SK-MEL-5 (cell line): Measurements from ENCODE around the gene ZMAT3. TPM values are rescaled to one million over a fixed set of nuclear protein-coding genes. Genes with fewer than 3 reads are reported as not detected.
"Not testable (repeated sequence)": the region's sequence is repeated elsewhere in the genome, so short reads cannot be mapped to it uniquely, and the experiment has no call there.

Experiments used
- DNase-seq: peaks from one replicate; pipeline ENCODE4 v3.0.0-alpha.2; 2016; ENCODE audit warnings: low read depth, low spot score
- in situ Hi-C: cut with HindIII; loops from 2 replicates; pipeline ENCODE4 v1.10.0; 2016; ENCODE audit warnings: low sequenced_read_pairs, high pct_unique_total_duplicates, low pct_unique_long_range_greater_than_20kb
- polyA plus RNA-seq, 2 experiments: library from polyadenylated mRNA; depleted of rRNA; stranded (reverse); fragments of >200 nt; gene quantifications; 2 replicates each; pipeline ENCODE4 v1.2.3, GENCODE V29; 2015
- total RNA-seq: library from RNA; depleted of rRNA; stranded (reverse); fragments of >200 nt; shearing (Covaris generic); gene quantifications from 2 replicates; pipeline ENCODE4 v1.2.3, GENCODE V29; 2014; rRNA removed

Gene ZMAT3, protein sequence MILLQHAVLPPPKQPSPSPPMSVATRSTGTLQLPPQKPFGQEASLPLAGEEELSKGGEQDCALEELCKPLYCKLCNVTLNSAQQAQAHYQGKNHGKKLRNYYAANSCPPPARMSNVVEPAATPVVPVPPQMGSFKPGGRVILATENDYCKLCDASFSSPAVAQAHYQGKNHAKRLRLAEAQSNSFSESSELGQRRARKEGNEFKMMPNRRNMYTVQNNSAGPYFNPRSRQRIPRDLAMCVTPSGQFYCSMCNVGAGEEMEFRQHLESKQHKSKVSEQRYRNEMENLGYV
- total RNA-seq = 12.2 and 13.2 TPM in 2 replicates
- polyA plus RNA-seq (2015; cell fraction: cytosol; rRNA removed) = 24.2 and 36.7 TPM in 2 replicates
- polyA plus RNA-seq (2015; cell fraction: nucleus; rRNA removed) = 9.9 and 13.8 TPM in 2 replicates

GRCh38 chr3:179071323-179072099, at the start of gene ZMAT3:
TSS of gene ZMAT3 (minus strand) at chr3:179071809. CDS start at chr3:179067752, 4,057 bp downstream.
- in situ Hi-C loops = no loop called here
- DNase-seq = peak; percentile 83

- DNase-seq = no peak
- in situ Hi-C loops = no loop called here
Observed at GRCh38 chr3:179116816-179117215, 45.2 kb upstream of the ZMAT3 start.

DNA sequence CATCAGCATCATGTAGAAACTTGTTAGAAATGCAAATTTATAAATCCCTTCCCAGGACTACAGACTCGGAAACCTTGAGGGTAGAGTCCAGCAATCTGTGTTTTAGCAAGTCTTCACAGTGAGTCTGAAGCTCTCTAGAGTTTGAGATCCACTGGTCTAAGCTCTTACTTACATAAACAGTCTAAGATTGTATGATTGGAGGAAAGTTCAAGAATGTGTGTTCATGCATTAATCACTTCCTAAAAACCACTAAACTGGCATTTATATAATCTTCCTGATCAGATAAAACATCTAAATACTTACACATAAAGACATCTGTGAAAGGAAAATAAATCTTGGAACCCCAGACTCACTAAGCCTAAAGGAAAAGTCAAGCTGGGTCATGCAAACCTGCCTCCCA, 43.8 kb upstream of the ZMAT3 start:
- DNase-seq, in situ Hi-C loops: not testable (repeated sequence)

GRCh38 chr3:179113903-179114302, 42.3 kb upstream of the ZMAT3 start:
- no peak for DNase-seq
- in situ Hi-C loops = no loop called here

DNA sequence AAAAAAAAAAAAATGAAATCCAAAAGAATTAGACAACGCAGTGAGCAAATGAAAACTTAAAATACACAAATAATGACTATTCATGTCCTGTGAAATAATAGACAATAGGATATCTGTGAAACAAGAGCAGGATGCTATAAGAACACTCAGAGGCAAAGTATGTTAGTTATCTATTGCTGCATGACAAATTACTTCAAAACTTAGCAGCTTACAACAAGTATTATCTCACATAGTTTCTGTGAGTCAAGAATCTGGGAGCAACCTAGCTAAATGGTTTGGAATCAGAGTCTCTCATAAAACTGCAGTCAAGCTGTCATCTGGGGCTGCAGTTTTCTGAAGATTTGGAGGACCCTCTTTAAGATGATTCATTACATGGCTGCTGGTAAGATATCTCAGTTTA, 36.5 kb upstream of the ZMAT3 start:
- DNase-seq = no peak
- in situ Hi-C loops = no loop called here

- in situ Hi-C loops = no loop called here
- DNase-seq = no peak
Observed at GRCh38 chr3:179107617-179108016, 36.0 kb upstream of the ZMAT3 start.

DNA sequence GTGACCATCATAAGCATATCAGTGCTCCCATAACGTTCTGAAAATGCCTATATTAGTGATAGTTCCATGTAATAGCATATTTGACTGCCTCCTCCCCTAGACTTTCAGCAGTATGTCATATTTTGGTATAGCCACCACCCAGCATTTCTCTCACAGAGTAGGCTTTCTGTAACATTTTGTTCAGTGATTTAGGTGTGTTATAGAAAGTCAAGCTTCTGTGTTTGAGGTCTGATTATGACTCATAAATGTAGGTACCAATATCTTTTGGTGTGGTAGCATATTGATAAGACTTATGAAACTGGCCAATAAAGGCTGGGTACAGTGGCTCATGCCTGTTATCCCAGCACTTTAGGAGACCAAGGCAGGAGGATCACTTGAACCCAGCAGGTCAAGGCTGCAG, 34.3 kb upstream of the ZMAT3 start:
- in situ Hi-C loops = no loop called here
- no peak for DNase-seq

DNA sequence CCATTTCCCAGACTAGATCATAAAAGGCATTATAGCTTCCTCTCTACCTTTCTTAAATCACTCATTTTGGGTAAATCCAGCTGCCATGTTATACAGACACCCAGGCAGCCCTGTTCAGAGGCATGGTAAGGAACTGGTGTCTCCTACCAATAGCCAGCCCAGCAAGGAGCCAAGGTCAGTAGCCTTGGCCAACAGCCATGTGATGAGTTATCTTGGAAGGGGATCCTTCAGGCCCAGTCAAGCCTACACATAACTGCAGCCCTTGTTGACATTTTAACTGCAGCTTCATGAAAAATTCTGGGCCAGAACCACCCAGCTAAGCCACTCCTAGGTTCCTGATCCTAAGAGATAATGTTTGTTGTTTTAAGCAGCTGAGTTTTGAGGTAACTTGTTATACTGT, 29.0 kb upstream of the ZMAT3 start:
- in situ Hi-C loops = no loop called here
- DNase-seq = no peak

GRCh38 chr3:179098388-179099077, 26.9 kb upstream of the ZMAT3 start:
- DNase-seq = peak; percentile 51
- in situ Hi-C loops = no loop called here

DNA sequence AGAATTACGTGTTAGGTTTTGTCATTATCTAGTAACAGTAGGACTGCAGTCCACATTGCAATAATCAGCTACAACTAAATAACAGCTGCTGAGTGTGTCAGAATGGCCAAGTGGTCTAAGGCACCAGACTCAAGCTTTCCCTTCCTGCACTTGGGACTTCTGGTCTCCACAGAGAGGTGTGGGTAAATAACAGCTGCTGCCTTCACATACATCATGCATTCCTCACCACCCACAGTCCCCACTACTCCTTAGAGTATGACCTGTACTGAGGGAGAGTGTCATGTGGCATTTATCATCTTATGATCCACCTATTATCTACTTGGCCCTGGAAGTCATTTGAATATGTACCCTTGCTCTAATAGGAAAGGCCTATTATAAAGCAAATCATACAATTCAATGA, 22.2 kb upstream of the ZMAT3 start:
- in situ Hi-C loops = no loop called here
- no peak for DNase-seq

DNA sequence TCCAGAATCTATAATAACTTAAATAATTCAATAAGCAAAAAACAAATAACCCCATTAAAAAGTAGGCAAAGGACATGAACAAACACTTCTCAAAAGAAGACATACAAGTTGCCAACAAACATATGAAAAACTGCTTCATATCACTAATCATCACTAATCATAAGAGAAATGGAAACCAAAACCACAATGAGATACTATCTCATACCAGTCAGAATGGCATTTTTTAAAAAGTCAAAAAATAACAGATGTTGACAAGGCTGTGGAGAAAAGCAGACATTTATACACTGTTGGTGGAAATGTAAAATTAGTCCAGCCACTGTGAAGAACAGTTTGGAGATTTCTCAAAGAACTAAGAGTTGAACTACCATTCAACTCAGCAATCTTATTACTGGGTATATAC, 19.5 kb upstream of the ZMAT3 start:
- in situ Hi-C loops = no loop called here
- no peak for DNase-seq

- in situ Hi-C loops = no loop called here
- no peak for DNase-seq
Observed at GRCh38 chr3:179088306-179088705, 16.7 kb upstream of the ZMAT3 start.

DNA sequence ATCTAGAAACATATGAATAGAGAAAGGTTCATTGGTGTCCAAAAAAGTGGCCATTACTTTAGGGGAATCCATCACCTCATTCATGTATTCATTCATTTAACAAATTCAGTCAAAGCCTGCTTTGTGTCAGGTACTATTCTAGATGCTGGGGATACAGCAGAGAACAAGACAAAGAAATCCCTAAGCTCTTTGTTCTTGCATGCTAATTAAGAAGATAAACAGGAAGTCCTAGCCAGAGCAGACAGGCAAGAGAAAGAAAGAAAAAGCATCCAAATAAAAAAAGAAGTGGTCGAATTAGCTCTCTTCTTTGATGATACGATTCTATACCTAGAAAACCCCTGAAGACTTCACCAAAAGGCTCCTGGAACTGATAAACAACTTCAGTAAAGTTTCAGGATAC, 12.4 kb upstream of the ZMAT3 start:
- no peak for DNase-seq
- in situ Hi-C loops = no loop called here

DNA sequence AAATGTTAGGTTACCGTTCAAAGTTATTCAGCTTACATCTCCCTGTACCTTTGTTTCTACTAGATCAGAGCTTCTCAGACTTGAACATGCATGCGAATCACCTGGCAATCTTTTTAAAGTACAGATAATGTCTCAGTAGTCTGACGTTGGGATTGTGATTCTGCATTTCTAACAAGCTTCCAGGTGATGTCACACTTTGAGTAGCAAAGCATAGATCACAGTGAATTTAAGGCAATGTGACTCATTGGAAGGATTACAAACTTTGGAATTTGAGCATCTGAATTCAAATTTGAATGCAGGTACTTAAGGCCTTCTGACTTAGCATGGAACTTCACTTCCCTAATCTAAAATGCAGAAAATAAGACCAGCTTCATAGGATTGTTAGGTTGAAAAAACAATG, 10.8 kb upstream of the ZMAT3 start:
- no peak for DNase-seq

GRCh38 chr3:179081885-179082284, 10.3 kb upstream of the ZMAT3 start:
- DNase-seq = no peak
- in situ Hi-C loops = no loop called here

More for the DNA sequence above, 10.8 kb upstream of the ZMAT3 start:
- in situ Hi-C loops = no loop called here

DNA sequence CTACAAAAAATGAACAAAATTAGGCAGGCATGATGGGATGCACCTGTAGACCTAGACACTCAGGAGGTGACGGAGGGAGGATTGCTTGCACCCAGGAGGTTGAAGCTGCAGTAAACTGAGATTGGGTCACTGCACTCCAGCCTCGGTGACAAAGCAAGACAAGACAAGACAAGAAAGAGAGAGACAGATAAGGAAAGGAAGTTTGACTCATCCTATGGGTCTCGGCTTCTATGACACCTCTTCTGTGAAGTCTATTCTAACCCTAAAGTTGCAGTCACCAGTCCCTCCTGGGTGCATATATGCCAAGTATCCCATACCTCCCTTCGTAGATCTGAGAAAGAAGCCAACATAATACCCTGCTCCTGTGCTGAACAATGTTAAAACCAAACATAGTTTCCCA, 7.9 kb upstream of the ZMAT3 start:
- DNase-seq = no peak
- in situ Hi-C loops = no loop called here

DNA sequence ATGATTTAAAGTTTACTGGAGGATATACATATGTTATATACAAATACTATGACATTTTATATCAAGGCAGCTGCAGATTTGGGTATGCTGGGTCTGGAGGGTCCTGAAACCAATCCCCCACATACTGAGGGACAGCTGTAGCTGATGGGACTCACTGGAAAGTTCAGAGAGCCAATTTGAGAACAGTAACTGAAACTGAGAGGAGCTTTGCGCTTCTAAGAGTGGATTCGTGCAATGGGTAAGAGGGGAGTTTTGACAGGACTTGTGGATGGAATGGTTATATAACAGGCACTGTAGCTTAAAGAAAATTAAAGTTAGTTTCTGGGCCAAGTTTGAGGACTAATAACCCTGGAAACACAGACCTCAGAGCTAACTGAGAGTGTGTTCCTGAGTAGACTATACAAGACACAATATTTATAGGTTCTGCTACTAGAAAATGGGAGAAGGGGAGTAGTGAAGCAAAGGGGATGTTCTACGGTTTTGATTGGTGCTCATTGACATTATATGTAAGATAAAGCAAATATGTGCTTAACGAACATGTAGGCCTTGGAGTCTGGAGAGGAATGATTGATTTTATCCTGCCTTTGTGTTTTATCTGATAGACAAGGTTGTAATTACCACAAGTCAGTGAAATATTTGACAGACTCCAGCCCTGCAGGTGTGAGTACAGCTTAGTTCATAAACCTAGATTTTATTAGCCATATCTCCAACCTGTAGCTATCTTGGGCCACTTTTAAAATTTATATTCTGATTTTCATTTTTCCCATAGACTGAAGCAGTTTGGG, 4.8 kb upstream of the ZMAT3 start:
- in situ Hi-C loops = no loop called here
- DNase-seq = no peak

DNA sequence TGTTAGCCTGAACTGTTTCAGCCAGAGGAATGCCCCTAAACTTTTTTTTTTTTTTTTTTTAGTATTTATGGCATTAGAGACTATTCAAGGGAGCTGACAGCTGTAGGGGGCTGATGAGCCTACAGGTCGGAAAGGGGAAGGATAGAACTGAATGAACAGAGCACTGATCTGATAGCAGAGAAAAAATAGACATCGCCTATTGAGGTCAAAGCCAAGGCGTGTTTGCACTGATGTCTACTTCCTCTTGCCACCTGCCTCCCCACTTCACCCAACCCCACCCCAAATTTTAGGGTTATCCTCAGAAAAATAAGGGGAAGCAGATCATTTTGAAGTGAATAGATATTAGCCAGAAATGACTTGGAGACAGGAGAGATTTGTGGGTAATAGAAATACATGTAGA, 3.0 kb upstream of the ZMAT3 start:
- DNase-seq = no peak
- in situ Hi-C loops = no loop called here
